Measurements from ENCODE around the gene WNT1.

GRCh38 chr12:49030119-49030518 lies 52.0 kb downstream of the WNT1 start:
- TF ChIP-seq ETV6 (conservative IDR thresholded peaks at IDR 0.05 in 1 of 2, IDR thresholded peaks at IDR 0.05 in 1 of 2; ENCODE audit: borderline replicate concordance in 1 of 2, low read depth in 1 of 2) (no peak), CREM (IDR thresholded peaks at IDR 0.05; ENCODE audit: low read depth) (no peak)
- TF ChIP-seq, protein P1, sequence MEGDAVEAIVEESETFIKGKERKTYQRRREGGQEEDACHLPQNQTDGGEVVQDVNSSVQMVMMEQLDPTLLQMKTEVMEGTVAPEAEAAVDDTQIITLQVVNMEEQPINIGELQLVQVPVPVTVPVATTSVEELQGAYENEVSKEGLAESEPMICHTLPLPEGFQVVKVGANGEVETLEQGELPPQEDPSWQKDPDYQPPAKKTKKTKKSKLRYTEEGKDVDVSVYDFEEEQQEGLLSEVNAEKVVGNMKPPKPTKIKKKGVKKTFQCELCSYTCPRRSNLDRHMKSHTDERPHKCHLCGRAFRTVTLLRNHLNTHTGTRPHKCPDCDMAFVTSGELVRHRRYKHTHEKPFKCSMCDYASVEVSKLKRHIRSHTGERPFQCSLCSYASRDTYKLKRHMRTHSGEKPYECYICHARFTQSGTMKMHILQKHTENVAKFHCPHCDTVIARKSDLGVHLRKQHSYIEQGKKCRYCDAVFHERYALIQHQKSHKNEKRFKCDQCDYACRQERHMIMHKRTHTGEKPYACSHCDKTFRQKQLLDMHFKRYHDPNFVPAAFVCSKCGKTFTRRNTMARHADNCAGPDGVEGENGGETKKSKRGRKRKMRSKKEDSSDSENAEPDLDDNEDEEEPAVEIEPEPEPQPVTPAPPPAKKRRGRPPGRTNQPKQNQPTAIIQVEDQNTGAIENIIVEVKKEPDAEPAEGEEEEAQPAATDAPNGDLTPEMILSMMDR (IDR thresholded peaks at IDR 0.05 in 2 of 3, conservative IDR thresholded peaks at IDR 0.05 in 1 of 3; ENCODE audit: control insufficient read depth in 2 of 3, extremely low read depth in 1 of 3, insufficient read depth in 1 of 3, low read depth in 3 of 3, low read length in 3 of 3): no peak

Measured in GM12878 (cell line).